Measurements from ENCODE around the gene DQX1.
"Not testable (repeated sequence)": the region's sequence is repeated elsewhere in the genome, so short reads cannot be mapped to it uniquely, and the experiment has no call there.

DNA sequence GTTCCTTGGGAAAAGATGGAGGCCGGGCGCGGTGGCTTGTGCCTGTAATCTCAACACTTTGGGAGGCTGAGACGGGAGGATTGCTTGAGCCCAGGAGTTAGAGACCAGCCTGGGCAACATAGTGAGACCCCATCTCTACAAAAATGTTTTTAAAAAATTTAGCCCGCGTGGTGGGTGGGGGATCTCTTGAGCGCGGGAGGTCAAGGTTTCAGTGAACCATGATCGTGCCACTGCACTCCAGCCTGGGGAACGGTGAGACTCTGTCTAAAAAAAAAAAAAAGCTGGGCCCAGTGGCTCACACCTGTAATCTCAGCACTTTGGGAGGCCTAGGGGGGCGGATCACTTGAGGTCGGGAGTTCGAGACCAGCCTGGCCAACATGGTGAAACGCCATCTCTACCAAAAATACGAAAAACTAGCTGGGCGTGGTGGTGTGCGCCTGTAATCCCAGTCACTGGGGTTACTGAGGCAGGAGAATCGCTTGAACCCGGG is 42.3 kb downstream of the DQX1 start:
- TF ChIP-seq EZH2 (IDR thresholded peaks at IDR 0.05; ENCODE audit: low read depth, unreplicated experiment); EZH2phosphoT487 (IDR thresholded peaks at IDR 0.05; ENCODE audit: unreplicated experiment); STAT1 (IDR thresholded peaks at IDR 0.05; ENCODE audit: unreplicated experiment); POLR2AphosphoS5 (IDR thresholded peaks at IDR 0.05; ENCODE audit: low read depth); ZNF331 (CRISPR knock-in tag; IDR thresholded peaks at IDR 0.05; ENCODE audit: low read depth); NANOG (IDR thresholded peaks at IDR 0.05; ENCODE audit: borderline replicate concordance); JUNB (IDR thresholded peaks at IDR 0.05; ENCODE audit: unreplicated experiment); CREB1 (CRISPR knock-in tag; IDR thresholded peaks at IDR 0.05; ENCODE audit: low read depth): not testable (repeated sequence)
- TF ChIP-seq, protein P1, sequence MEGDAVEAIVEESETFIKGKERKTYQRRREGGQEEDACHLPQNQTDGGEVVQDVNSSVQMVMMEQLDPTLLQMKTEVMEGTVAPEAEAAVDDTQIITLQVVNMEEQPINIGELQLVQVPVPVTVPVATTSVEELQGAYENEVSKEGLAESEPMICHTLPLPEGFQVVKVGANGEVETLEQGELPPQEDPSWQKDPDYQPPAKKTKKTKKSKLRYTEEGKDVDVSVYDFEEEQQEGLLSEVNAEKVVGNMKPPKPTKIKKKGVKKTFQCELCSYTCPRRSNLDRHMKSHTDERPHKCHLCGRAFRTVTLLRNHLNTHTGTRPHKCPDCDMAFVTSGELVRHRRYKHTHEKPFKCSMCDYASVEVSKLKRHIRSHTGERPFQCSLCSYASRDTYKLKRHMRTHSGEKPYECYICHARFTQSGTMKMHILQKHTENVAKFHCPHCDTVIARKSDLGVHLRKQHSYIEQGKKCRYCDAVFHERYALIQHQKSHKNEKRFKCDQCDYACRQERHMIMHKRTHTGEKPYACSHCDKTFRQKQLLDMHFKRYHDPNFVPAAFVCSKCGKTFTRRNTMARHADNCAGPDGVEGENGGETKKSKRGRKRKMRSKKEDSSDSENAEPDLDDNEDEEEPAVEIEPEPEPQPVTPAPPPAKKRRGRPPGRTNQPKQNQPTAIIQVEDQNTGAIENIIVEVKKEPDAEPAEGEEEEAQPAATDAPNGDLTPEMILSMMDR (conservative IDR thresholded peaks at IDR 0.05; ENCODE audit: low read depth in 2 of 2): not testable (repeated sequence)
- TF ChIP-seq, protein P2, sequence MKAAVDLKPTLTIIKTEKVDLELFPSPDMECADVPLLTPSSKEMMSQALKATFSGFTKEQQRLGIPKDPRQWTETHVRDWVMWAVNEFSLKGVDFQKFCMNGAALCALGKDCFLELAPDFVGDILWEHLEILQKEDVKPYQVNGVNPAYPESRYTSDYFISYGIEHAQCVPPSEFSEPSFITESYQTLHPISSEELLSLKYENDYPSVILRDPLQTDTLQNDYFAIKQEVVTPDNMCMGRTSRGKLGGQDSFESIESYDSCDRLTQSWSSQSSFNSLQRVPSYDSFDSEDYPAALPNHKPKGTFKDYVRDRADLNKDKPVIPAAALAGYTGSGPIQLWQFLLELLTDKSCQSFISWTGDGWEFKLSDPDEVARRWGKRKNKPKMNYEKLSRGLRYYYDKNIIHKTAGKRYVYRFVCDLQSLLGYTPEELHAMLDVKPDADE (IDR thresholded peaks at IDR 0.05): not testable (repeated sequence)
- TF ChIP-seq, protein P3, sequence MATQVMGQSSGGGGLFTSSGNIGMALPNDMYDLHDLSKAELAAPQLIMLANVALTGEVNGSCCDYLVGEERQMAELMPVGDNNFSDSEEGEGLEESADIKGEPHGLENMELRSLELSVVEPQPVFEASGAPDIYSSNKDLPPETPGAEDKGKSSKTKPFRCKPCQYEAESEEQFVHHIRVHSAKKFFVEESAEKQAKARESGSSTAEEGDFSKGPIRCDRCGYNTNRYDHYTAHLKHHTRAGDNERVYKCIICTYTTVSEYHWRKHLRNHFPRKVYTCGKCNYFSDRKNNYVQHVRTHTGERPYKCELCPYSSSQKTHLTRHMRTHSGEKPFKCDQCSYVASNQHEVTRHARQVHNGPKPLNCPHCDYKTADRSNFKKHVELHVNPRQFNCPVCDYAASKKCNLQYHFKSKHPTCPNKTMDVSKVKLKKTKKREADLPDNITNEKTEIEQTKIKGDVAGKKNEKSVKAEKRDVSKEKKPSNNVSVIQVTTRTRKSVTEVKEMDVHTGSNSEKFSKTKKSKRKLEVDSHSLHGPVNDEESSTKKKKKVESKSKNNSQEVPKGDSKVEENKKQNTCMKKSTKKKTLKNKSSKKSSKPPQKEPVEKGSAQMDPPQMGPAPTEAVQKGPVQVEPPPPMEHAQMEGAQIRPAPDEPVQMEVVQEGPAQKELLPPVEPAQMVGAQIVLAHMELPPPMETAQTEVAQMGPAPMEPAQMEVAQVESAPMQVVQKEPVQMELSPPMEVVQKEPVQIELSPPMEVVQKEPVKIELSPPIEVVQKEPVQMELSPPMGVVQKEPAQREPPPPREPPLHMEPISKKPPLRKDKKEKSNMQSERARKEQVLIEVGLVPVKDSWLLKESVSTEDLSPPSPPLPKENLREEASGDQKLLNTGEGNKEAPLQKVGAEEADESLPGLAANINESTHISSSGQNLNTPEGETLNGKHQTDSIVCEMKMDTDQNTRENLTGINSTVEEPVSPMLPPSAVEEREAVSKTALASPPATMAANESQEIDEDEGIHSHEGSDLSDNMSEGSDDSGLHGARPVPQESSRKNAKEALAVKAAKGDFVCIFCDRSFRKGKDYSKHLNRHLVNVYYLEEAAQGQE (IDR thresholded peaks at IDR 0.05; ENCODE audit: unreplicated experiment): not testable (repeated sequence)
- TF ChIP-seq, protein P4, sequence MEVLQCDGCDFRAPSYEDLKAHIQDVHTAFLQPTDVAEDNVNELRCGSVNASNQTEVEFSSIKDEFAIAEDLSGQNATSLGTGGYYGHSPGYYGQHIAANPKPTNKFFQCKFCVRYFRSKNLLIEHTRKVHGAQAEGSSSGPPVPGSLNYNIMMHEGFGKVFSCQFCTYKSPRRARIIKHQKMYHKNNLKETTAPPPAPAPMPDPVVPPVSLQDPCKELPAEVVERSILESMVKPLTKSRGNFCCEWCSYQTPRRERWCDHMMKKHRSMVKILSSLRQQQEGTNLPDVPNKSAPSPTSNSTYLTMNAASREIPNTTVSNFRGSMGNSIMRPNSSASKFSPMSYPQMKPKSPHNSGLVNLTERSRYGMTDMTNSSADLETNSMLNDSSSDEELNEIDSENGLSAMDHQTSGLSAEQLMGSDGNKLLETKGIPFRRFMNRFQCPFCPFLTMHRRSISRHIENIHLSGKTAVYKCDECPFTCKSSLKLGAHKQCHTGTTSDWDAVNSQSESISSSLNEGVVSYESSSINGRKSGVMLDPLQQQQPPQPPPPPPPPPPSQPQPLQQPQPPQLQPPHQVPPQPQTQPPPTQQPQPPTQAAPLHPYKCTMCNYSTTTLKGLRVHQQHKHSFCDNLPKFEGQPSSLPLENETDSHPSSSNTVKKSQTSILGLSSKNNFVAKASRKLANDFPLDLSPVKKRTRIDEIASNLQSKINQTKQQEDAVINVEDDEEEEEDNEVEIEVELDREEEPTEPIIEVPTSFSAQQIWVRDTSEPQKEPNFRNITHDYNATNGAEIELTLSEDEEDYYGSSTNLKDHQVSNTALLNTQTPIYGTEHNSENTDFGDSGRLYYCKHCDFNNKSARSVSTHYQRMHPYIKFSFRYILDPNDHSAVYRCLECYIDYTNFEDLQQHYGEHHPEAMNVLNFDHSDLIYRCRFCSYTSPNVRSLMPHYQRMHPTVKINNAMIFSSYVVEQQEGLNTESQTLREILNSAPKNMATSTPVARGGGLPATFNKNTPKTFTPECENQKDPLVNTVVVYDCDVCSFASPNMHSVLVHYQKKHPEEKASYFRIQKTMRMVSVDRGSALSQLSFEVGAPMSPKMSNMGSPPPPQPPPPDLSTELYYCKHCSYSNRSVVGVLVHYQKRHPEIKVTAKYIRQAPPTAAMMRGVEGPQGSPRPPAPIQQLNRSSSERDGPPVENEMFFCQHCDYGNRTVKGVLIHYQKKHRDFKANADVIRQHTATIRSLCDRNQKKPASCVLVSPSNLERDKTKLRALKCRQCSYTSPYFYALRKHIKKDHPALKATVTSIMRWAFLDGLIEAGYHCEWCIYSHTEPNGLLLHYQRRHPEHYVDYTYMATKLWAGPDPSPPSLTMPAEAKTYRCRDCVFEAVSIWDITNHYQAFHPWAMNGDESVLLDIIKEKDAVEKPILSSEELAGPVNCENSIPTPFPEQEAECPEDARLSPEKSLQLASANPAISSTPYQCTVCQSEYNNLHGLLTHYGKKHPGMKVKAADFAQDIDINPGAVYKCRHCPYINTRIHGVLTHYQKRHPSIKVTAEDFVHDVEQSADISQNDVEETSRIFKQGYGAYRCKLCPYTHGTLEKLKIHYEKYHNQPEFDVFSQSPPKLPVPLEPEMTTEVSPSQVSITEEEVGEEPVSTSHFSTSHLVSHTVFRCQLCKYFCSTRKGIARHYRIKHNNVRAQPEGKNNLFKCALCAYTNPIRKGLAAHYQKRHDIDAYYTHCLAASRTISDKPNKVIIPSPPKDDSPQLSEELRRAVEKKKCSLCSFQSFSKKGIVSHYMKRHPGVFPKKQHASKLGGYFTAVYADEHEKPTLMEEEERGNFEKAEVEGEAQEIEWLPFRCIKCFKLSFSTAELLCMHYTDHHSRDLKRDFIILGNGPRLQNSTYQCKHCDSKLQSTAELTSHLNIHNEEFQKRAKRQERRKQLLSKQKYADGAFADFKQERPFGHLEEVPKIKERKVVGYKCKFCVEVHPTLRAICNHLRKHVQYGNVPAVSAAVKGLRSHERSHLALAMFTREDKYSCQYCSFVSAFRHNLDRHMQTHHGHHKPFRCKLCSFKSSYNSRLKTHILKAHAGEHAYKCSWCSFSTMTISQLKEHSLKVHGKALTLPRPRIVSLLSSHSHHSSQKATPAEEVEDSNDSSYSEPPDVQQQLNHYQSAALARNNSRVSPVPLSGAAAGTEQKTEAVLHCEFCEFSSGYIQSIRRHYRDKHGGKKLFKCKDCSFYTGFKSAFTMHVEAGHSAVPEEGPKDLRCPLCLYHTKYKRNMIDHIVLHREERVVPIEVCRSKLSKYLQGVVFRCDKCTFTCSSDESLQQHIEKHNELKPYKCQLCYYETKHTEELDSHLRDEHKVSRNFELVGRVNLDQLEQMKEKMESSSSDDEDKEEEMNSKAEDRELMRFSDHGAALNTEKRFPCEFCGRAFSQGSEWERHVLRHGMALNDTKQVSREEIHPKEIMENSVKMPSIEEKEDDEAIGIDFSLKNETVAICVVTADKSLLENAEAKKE (CRISPR knock-in tag; IDR thresholded peaks at IDR 0.05): not testable (repeated sequence)

Measured in GM23338 (cell line).